ENCODE results near the gene SRSF9.
"Not testable (repeated sequence)": the region's sequence is repeated elsewhere in the genome, so short reads cannot be mapped to it uniquely, and the experiment has no call there.

The SRSF9 gene

DNA sequence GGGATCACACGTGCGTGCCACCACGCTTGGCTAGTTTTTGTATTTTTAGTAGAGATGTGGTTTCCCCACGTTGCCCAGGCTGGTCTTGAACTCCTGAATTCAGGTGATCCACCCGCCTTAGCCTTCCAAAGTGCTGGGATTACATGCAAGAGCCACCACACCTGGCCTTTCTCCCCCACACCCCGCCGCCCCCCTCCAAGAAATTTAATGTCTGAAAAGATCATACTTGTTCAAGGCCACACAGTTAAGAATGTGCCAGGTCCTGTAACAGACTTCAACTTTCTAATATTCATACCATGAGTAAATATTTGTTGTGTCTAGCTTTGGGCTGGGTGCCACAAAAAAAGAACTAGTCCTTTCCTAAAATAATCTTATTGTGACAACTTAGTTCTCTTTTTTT is 14.2 kb downstream of the SRSF9 start:
- no peaks in the 10 kb centered on the region for H3K4me1 ChIP-seq (ENCODE audit: insufficient read depth, low read length)
- H3K4me3 ChIP-seq (ENCODE audit: low read length): no peak overlapping the region
- no peaks in the 10 kb centered on the region for H3K27me3 ChIP-seq (ENCODE audit: insufficient read depth, low read length)
- no peaks in the 10 kb centered on the region for H3K9me3 ChIP-seq (ENCODE audit: low read length)
- peaks cover 59% of the 10 kb centered on the region for H3K36me3 ChIP-seq (ENCODE audit: insufficient read depth, low read length)
- no peak overlapping the region for H2AFZ ChIP-seq (ENCODE audit: low read depth, low read length)

GRCh38 chr12:120453977-120454376 is 15.6 kb downstream of the SRSF9 start:
- no peak overlapping the region for H2AFZ ChIP-seq (ENCODE audit: low read depth, low read length)
- H3K4me3 ChIP-seq (ENCODE audit: low read length): no peak overlapping the region
- no peaks in the 10 kb centered on the region for H3K4me1 ChIP-seq (ENCODE audit: insufficient read depth, low read length)
- H3K9me3 ChIP-seq (ENCODE audit: low read length): no peaks in the 10 kb centered on the region
- H3K36me3 ChIP-seq (ENCODE audit: insufficient read depth, low read length): peaks cover 56% of the 10 kb centered on the region
- H3K27me3 ChIP-seq (ENCODE audit: insufficient read depth, low read length): no peaks in the 10 kb centered on the region

DNA sequence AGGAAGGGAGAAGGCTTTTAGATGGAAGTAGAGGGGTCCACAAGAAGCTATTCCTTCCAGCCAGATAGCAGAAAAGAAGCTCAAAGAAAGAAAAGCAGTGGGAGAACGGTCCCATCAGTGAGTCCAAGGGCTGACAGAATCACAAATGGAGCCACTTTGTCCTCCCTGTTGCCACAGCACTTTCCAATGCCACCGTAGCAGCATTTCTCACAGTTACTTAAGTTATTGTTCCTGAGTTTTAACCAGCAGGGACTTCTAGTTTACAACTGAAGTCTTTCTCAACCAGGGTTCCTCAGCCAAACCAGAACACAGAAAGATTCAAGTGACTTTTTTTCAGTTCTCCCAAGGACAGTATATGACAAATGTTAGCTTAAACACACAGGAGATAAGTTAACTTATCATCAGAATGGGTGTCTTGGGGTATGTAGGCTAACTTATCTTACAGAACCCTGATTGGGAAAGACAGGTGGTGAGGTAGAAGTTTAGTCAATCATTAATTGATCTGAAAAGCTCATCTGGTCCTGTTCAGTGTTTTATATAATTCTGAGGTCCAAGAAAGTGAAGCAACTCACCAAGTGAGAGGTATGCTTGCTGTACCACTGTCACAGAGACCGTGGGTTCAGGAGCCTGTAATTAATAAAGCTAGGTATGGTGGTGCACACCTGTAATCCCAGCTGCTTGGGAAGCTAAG is 16.3 kb downstream of the SRSF9 start:
- no peaks in the 10 kb centered on the region for H3K4me1 ChIP-seq (ENCODE audit: insufficient read depth, low read length)
- no peak overlapping the region for H2AFZ ChIP-seq (ENCODE audit: low read depth, low read length)
- no peaks in the 10 kb centered on the region for H3K27me3 ChIP-seq (ENCODE audit: insufficient read depth, low read length)
- no peaks in the 10 kb centered on the region for H3K9me3 ChIP-seq (ENCODE audit: low read length)
- no peak overlapping the region for H3K4me3 ChIP-seq (ENCODE audit: low read length)
- peaks cover 49% of the 10 kb centered on the region for H3K36me3 ChIP-seq (ENCODE audit: insufficient read depth, low read length)

GRCh38 chr12:120452524-120452923 is 17.0 kb downstream of the SRSF9 start:
- not testable (repeated sequence) for H3K4me3 ChIP-seq (ENCODE audit: low read length); H2AFZ ChIP-seq (ENCODE audit: low read depth, low read length); H3K4me1 ChIP-seq (ENCODE audit: insufficient read depth, low read length); H3K27me3 ChIP-seq (ENCODE audit: insufficient read depth, low read length); H3K9me3 ChIP-seq (ENCODE audit: low read length)
- H3K36me3 ChIP-seq (ENCODE audit: insufficient read depth, low read length): peaks cover 51% of the 10 kb centered on the region

DNA sequence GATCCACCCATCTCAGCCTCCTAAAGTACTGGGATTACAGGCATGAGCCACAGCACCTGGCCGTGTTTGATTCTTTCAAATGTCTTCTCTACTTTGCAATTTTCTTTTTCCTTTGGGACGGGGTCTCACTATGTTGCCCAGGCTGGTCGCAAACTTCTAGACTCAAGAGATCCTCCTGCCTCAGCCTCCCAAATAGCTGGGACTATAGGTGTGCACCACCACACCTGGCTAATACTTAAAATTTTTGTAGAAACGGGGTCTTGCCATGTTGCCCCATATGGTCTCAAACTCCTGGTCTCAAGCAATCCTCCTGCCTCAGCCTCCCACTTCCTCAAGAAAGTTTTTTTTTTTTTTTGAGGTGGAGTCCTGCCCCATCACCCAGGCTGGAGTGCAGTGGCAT is 21.6 kb downstream of the SRSF9 start:
- Histone ChIP-seq H3K36me3 (ENCODE audit: insufficient read depth, low read length) (peaks cover 42% of the 10 kb centered on the region), H3K4me3 (ENCODE audit: low read length) (no peak overlapping the region), H3K4me1 (ENCODE audit: insufficient read depth, low read length) (peaks cover 26% of the 10 kb centered on the region), H3K9me3 (ENCODE audit: low read length) (no peaks in the 10 kb centered on the region), H2AFZ (ENCODE audit: low read depth, low read length) (no peak overlapping the region), H3K27me3 (ENCODE audit: insufficient read depth, low read length) (no peaks in the 10 kb centered on the region)

- not testable (repeated sequence) for H3K27me3 ChIP-seq (ENCODE audit: insufficient read depth, low read length); H3K9me3 ChIP-seq (ENCODE audit: low read length)
- Histone ChIP-seq H3K4me3 (ENCODE audit: low read length) (peak overlapping the region; percentile 91), H2AFZ (ENCODE audit: low read depth, low read length) (peak overlapping the region; percentile 33), H3K36me3 (ENCODE audit: insufficient read depth, low read length) (peaks cover 44% of the 10 kb centered on the region), H3K4me1 (ENCODE audit: insufficient read depth, low read length) (peaks cover 26% of the 10 kb centered on the region)
Measured at GRCh38 chr12:120446844-120447178, 22.7 kb downstream of the SRSF9 start.

DNA sequence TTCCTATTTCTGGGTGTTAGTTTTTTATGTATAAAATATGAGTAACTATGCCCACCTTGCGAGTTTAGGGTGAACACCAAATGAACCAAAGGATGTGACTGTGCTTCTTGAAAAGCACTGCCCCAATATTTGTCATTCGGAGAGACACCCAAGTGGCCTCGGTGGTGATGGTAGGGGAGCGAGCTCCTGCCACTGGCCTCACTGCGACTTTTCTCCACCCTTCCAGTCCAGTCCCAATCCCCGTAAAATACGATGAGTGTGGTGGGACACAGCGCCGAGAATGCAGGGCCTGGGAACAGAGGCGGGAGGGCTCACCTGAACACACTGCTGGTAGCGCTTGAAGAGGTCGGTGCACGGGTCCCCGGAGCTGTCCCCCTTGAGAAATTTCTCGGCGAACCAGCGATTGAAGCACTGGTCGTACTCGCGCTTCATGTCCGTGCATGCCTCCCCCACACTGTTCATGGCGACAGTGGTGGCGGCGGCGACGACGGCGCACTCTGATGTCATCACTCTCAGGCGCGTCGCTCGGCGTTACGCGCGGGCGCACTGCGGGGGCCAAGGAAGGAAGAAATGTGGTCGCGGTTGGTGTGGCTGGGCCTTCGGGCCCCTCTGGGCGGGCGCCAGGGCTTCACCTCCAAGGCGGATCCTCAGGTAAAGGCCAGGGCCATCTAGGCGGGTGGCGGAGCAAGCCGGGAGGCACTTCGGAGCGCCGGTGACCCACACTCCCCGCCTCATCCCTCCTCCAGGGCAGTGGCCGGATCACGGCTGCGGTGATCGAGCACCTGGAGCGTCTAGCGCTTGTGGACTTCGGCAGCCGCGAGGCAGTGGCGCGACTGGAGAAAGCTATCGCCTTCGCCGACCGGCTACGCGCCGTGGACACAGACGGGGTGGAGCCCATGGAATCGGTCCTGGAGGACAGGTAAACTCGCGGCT is 23.4 kb downstream of the SRSF9 start, which contains the start of the genes GATC and TRIAP1:
Gene GATC (plus strand): TSS at position 534 of the 933 bp plus-strand sequence. CDS start 37 bp downstream, at position 571.
Gene TRIAP1 (minus strand): TSS at position 474 of the 933 bp plus-strand sequence. CDS start 12 bp downstream, at position 462.
- H3K27me3 ChIP-seq (ENCODE audit: insufficient read depth, low read length): no peaks in the 10 kb centered on the region
- H3K4me3 ChIP-seq (ENCODE audit: low read length): peak within 1 kb of the TSS; percentile 91
- H3K4me1 ChIP-seq (ENCODE audit: insufficient read depth, low read length): peaks cover 26% of the 10 kb centered on the region
- H3K9me3 ChIP-seq (ENCODE audit: low read length): no peaks in the 10 kb centered on the region
- peak within 1 kb of the TSS; percentile 33 for H2AFZ ChIP-seq (ENCODE audit: low read depth, low read length)
- H3K36me3 ChIP-seq (ENCODE audit: insufficient read depth, low read length): peaks cover 45% of the 10 kb centered on the region

DNA sequence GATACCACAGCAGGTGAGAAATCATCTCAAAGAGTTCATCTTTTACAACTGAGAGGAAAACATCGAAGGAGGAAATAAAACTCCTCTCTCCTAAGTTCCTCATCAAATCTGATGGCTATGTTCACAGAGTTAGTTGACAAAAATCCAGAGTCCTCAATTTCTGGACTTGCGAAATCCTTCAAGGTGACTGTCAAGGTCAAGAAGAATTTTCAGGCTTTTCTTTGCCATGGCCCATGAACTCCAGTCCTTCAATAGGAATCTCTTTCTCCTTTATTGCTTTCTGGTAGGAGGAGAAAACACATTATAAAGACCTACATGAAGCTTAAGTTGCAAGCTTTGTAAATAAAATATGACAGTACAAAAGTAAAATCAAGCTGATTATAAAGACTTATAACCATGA is 24.9 kb downstream of the SRSF9 start:
- Histone ChIP-seq H3K4me1 (ENCODE audit: insufficient read depth, low read length) (peaks cover 29% of the 10 kb centered on the region), H3K36me3 (ENCODE audit: insufficient read depth, low read length) (peaks cover 46% of the 10 kb centered on the region), H2AFZ (ENCODE audit: low read depth, low read length) (no peak overlapping the region), H3K4me3 (ENCODE audit: low read length) (peak overlapping the region; percentile 91), H3K27me3 (ENCODE audit: insufficient read depth, low read length) (no peaks in the 10 kb centered on the region), H3K9me3 (ENCODE audit: low read length) (no peaks in the 10 kb centered on the region)

DNA sequence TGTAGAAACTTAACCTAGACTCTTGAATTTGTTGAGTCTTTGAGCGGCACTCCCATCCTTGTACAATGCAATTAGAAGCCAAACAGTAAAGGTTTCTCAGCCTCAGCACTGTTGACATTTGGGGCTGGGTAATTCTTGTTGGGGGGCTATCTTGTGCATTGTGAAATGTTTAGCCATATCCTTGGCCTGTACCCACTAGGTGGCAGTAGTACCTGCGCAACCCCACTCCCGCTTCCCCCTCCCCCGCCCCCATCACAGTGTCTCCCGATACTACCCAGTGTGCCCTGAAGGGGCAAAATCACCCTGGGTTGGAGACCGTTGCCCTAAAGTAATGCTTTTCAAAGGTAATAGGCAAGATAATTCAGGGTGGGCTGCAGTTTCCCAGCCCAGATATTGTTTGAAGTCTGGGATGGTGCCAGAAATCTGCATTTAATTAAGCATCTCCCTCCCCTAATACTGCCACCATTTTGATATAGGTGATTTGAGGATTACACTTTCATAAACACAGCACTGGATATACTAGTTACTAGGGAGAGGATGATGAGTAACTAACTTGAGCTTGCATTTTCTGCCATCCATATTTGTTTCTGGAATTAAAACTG is 29.8 kb downstream of the SRSF9 start:
- Histone ChIP-seq H3K9me3 (ENCODE audit: low read length) (no peaks in the 10 kb centered on the region), H2AFZ (ENCODE audit: low read depth, low read length) (no peak overlapping the region), H3K4me1 (ENCODE audit: insufficient read depth, low read length) (peaks cover 32% of the 10 kb centered on the region), H3K27me3 (ENCODE audit: insufficient read depth, low read length) (no peaks in the 10 kb centered on the region), H3K36me3 (ENCODE audit: insufficient read depth, low read length) (peaks cover 36% of the 10 kb centered on the region), H3K4me3 (ENCODE audit: low read length) (no peak overlapping the region)

DNA sequence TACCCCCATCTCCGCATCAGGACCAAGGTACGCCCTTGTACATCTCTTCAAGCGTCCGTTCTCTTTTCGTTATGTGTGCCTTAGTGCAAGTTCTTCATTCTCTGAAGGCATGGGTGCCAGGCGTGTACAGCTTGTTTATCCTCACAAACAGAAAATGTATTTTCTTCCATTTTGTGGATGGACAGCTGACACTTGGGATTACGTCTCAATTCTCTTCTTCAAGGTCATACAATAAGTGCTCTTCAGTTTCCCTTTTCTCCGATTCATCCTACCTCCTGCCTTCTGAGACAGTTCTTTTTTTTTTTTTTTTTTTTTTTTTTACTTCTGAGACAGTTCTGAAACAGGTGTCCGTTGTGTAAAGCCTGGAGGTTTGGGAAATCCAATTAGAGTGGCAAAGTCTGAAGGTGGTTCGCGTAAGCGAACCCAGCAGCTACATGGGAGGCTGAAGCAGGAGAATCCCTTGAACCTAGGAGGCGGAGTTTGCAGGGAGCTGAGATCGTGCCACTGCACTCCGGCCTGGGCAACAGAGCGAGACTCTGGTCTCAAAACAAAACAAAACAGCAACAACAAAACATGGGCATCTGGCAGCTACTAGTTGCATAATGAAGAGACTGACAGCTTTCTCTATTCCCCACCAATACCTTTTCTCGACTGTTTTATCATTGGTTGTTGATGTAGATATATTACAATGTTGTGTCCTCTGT is 30.9 kb downstream of the SRSF9 start:
- Histone ChIP-seq H3K9me3 (ENCODE audit: low read length) (no peaks in the 10 kb centered on the region), H3K36me3 (ENCODE audit: insufficient read depth, low read length) (peaks cover 25% of the 10 kb centered on the region), H3K27me3 (ENCODE audit: insufficient read depth, low read length) (no peaks in the 10 kb centered on the region), H2AFZ (ENCODE audit: low read depth, low read length) (no peak overlapping the region), H3K4me3 (ENCODE audit: low read length) (peak overlapping the region; percentile 52), H3K4me1 (ENCODE audit: insufficient read depth, low read length) (peaks cover 21% of the 10 kb centered on the region)

DNA sequence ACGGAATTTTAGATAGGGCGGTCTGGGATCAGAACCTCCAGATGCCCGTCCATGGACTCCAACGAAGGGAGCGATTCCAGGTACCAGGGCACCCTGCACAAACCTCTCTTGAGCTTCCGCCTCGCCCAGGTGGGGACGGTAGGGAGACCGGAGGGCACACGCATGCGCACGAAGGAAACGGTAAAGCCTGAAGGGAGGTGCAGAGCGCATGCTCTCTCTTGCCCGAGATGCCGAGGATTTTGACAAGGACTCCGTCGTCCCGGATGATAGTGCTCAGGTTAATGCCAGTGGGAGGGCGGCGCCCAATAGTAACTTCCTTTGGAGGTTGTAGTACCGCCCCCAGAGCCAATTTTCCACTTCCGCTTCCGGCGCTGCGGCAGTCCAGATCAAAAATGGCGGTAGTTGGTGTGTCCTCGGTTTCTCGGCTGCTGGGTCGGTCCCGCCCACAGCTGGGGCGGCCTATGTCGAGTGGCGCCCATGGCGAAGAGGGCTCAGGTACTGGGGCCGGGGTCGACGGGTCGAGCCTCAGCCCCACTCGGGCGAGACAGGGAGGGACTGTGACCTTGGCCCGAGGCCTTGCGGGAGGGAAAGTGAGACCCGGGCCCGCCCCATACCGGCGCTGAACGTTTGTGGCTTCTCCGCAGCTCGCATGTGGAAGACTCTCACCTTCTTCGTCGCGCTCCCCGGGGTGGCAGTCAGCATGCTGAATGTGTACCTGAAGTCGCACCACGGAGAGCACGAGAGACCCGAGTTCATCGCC is 31.6 kb downstream of the SRSF9 start, which contains the start of gene COX6A1:
Gene COX6A1 (plus strand): TSS at position 379 of the 760 bp plus-strand sequence. CDS start 14 bp downstream, at position 393.
- no peaks in the 10 kb centered on the region for H3K9me3 ChIP-seq (ENCODE audit: low read length)
- H3K4me1 ChIP-seq (ENCODE audit: insufficient read depth, low read length): peaks cover 20% of the 10 kb centered on the region
- no peaks in the 10 kb centered on the region for H3K27me3 ChIP-seq (ENCODE audit: insufficient read depth, low read length)
- peak within 1 kb of the TSS; percentile 52 for H3K4me3 ChIP-seq (ENCODE audit: low read length)
- H3K36me3 ChIP-seq (ENCODE audit: insufficient read depth, low read length): peaks cover 18% of the 10 kb centered on the region
- H2AFZ ChIP-seq (ENCODE audit: low read depth, low read length): peak within 1 kb of the TSS; percentile 66

Data from neuron (in vitro differentiated cells).